NOMO-1 treated with dmso at 0.1 percent for 144 hours (cell line): ENCODE data around the gene PEA15.

ENCODE experiments used
- DNase-seq: peaks from one replicate; lab custom pipeline; 2025; ENCODE audit not compliant: unreplicated experiment; lab: John Stamatoyannopoulos, UW

PEA15 gene

GRCh38 chr1:160178731-160179130 lies 26.5 kb upstream of the PEA15 start:
- DNase-seq = no peak

- DNase-seq = no peak
These were observed 25.8 kb upstream of the PEA15 start for GRCh38 chr1:160179336-160179735.

GRCh38 chr1:160186246-160186645 lies 18.9 kb upstream of the PEA15 start:
- DNase-seq = no peak

- DNase-seq = no peak
These were observed 18.5 kb upstream of the PEA15 start for GRCh38 chr1:160186729-160187128.

GRCh38 chr1:160187407-160187806 lies 17.8 kb upstream of the PEA15 start:
- DNase-seq = no peak

- DNase-seq = no peak
These were observed 16.8 kb upstream of the PEA15 start for GRCh38 chr1:160188341-160188740.

GRCh38 chr1:160189649-160190625 lies 15.2 kb upstream of the PEA15 start, which contains the start of gene CASQ1:
TSS of gene CASQ1 (plus strand) at chr1:160190575. CDS start at chr1:160190752, 177 bp downstream.
- no peak for DNase-seq

- DNase-seq = no peak
These were observed 13.4 kb upstream of the PEA15 start for GRCh38 chr1:160191756-160192155.

- DNase-seq = no peak
These were observed 12.9 kb upstream of the PEA15 start for GRCh38 chr1:160192234-160192633.

GRCh38 chr1:160193091-160193819 lies 11.9 kb upstream of the PEA15 start:
- peak; percentile 48 for DNase-seq

- no peak for DNase-seq
These were observed 11.1 kb upstream of the PEA15 start for GRCh38 chr1:160193832-160194736.

GRCh38 chr1:160194737-160195059 lies 10.5 kb upstream of the PEA15 start:
- no peak for DNase-seq

GRCh38 chr1:160196143-160196542 lies 9.0 kb upstream of the PEA15 start:
- no peak for DNase-seq

- DNase-seq = no peak
These were observed 8.0 kb upstream of the PEA15 start for GRCh38 chr1:160197231-160197630.

- DNase-seq = no peak
These were observed 4.4 kb upstream of the PEA15 start for GRCh38 chr1:160200786-160201185.

- DNase-seq = peak; percentile 66
These were observed 500 bp upstream of the PEA15 start for GRCh38 chr1:160204526-160205241.

- no peak for DNase-seq
These were observed 829 bp downstream of the PEA15 start for GRCh38 chr1:160206036-160206389.

- peak; percentile 44 for DNase-seq
These were observed 1.4 kb downstream of the PEA15 start for GRCh38 chr1:160206421-160207117.

- DNase-seq = no peak
These were observed 2.0 kb downstream of the PEA15 start for GRCh38 chr1:160207118-160207650.
